ENCODE data around the gene GRWD1. TPM values are rescaled to one million over a fixed set of nuclear protein-coding genes. Genes with fewer than 3 reads are reported as not detected.

GRWD1 gene
- total and polyA plus RNA-seq, 2 of the 13 experiments (the other 11 are each of a cell fraction or from before 2014, with no cell fraction given), result 10.8 to 46.6 TPM

DNA sequence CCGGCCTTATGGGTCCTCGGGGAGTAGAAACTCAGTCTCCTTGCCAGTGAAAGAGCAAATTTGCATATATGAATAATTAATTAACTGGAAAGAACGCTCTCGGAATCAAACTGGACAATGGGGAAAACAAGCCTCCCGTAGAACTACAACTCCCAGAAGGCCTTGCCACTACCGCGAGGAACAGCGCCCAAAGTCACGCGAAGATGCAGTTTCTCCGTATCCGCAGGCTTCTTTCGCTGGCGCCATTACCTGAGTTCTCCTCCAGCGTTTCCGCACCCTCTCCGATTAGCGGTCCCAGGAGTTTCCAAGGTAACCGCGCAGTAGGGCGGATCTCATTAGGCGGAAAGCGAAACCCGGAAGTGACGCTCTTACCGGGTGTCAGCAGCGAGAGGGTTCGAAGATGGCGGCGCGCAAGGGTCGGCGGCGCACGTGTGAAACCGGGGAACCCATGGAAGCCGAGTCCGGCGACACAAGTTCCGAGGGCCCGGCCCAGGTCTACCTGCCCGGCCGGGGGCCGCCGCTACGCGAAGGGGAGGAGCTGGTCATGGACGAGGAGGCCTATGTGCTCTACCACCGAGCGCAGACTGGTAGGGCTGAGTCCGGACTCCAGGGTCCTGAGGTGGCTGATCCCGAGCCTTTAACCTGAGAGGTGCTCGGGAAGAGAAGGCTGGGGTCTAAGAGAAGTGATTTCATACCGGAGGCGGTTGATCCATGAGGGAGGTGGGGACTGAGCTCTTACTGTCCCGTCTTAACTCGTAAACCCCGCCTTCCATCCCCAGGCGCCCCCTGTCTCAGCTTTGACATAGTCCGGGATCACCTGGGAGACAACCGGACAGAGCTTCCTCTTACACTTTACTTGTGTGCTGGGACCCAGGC lies at the start of gene GRWD1 (continued):
- TF ChIP-seq, protein P1, sequence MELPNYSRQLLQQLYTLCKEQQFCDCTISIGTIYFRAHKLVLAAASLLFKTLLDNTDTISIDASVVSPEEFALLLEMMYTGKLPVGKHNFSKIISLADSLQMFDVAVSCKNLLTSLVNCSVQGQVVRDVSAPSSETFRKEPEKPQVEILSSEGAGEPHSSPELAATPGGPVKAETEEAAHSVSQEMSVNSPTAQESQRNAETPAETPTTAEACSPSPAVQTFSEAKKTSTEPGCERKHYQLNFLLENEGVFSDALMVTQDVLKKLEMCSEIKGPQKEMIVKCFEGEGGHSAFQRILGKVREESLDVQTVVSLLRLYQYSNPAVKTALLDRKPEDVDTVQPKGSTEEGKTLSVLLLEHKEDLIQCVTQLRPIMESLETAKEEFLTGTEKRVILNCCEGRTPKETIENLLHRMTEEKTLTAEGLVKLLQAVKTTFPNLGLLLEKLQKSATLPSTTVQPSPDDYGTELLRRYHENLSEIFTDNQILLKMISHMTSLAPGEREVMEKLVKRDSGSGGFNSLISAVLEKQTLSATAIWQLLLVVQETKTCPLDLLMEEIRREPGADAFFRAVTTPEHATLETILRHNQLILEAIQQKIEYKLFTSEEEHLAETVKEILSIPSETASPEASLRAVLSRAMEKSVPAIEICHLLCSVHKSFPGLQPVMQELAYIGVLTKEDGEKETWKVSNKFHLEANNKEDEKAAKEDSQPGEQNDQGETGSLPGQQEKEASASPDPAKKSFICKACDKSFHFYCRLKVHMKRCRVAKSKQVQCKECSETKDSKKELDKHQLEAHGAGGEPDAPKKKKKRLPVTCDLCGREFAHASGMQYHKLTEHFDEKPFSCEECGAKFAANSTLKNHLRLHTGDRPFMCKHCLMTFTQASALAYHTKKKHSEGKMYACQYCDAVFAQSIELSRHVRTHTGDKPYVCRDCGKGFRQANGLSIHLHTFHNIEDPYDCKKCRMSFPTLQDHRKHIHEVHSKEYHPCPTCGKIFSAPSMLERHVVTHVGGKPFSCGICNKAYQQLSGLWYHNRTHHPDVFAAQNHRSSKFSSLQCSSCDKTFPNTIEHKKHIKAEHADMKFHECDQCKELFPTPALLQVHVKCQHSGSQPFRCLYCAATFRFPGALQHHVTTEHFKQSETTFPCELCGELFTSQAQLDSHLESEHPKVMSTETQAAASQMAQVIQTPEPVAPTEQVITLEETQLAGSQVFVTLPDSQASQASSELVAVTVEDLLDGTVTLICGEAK (IDR thresholded peaks at IDR 0.05), result no peak
- TF ChIP-seq, protein P1 (CRISPR knock-in tag; IDR thresholded peaks at IDR 0.05), result no peak
- TF ChIP-seq ZNF558 (CRISPR knock-in tag; IDR thresholded peaks at IDR 0.05; ENCODE audit: borderline replicate concordance), result 0 out of 2 replicates have a peak, but pooled peaks have one; percentile 22
- TF ChIP-seq, protein P2, sequence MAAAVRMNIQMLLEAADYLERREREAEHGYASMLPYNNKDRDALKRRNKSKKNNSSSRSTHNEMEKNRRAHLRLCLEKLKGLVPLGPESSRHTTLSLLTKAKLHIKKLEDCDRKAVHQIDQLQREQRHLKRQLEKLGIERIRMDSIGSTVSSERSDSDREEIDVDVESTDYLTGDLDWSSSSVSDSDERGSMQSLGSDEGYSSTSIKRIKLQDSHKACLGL (CRISPR knock-in tag; IDR thresholded peaks at IDR 0.05), result peak; percentile 100; the same call in 1 of the 2 replicates
- peak; percentile 68; the same call in 1 of the 2 replicates for TF ChIP-seq BRD4 (CRISPR knock-in tag; IDR thresholded peaks at IDR 0.05)
- TF ChIP-seq, protein P3, sequence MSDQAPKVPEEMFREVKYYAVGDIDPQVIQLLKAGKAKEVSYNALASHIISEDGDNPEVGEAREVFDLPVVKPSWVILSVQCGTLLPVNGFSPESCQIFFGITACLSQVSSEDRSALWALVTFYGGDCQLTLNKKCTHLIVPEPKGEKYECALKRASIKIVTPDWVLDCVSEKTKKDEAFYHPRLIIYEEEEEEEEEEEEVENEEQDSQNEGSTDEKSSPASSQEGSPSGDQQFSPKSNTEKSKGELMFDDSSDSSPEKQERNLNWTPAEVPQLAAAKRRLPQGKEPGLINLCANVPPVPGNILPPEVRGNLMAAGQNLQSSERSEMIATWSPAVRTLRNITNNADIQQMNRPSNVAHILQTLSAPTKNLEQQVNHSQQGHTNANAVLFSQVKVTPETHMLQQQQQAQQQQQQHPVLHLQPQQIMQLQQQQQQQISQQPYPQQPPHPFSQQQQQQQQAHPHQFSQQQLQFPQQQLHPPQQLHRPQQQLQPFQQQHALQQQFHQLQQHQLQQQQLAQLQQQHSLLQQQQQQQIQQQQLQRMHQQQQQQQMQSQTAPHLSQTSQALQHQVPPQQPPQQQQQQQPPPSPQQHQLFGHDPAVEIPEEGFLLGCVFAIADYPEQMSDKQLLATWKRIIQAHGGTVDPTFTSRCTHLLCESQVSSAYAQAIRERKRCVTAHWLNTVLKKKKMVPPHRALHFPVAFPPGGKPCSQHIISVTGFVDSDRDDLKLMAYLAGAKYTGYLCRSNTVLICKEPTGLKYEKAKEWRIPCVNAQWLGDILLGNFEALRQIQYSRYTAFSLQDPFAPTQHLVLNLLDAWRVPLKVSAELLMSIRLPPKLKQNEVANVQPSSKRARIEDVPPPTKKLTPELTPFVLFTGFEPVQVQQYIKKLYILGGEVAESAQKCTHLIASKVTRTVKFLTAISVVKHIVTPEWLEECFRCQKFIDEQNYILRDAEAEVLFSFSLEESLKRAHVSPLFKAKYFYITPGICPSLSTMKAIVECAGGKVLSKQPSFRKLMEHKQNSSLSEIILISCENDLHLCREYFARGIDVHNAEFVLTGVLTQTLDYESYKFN (CRISPR knock-in tag; conservative IDR thresholded peaks at IDR 0.05), result 0 out of 2 replicates have a peak, but pooled peaks have one; percentile 10
- TF ChIP-seq PHF8 (CRISPR knock-in tag; IDR thresholded peaks at IDR 0.05), result peak; percentile 92
- TF ChIP-seq, protein P4, sequence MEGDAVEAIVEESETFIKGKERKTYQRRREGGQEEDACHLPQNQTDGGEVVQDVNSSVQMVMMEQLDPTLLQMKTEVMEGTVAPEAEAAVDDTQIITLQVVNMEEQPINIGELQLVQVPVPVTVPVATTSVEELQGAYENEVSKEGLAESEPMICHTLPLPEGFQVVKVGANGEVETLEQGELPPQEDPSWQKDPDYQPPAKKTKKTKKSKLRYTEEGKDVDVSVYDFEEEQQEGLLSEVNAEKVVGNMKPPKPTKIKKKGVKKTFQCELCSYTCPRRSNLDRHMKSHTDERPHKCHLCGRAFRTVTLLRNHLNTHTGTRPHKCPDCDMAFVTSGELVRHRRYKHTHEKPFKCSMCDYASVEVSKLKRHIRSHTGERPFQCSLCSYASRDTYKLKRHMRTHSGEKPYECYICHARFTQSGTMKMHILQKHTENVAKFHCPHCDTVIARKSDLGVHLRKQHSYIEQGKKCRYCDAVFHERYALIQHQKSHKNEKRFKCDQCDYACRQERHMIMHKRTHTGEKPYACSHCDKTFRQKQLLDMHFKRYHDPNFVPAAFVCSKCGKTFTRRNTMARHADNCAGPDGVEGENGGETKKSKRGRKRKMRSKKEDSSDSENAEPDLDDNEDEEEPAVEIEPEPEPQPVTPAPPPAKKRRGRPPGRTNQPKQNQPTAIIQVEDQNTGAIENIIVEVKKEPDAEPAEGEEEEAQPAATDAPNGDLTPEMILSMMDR (CRISPR knock-in tag; IDR thresholded peaks at IDR 0.05), result peak; percentile 41
- no peak for TF ChIP-seq FIP1L1 (IDR thresholded peaks at IDR 0.05; ENCODE audit: borderline replicate concordance, insufficient read depth, low read depth, low read length)

Data from HepG2 (cell line).